Fibroblast of pulmonary artery (primary cell): Measurements from ENCODE around the gene CUBN.
A peak's percentile ranks its signal among the peaks of the same experiment; 100 is the strongest.

Source experiments
- DNase-seq: peaks from one replicate; pipeline ENCODE4 v3.0.0-alpha.2; 2010; ENCODE audit warnings: low read depth
- H3K4me3 ChIP-seq: replicated peaks from 2 replicates; pipeline ENCODE4 v1.5.1; 2011; ENCODE audit warnings: low read depth, mild to moderate bottlenecking, control low read depth, low read length, moderate library complexity
- CTCF ChIP-seq: IDR thresholded peaks from 2 replicates; pipeline ENCODE4 v1.5.1; 2011; ENCODE audit warnings: mild to moderate bottlenecking, control low read depth, low read length, inconsistent platforms; ENCODE audit errors: missing control alignments

Gene CUBN

GRCh38 chr10:16986082-16986405, 143.6 kb downstream of the CUBN start:
- DNase-seq = no peak
- H3K4me3 ChIP-seq = no peak overlapping the region
- no peak for TF ChIP-seq CTCF

GRCh38 chr10:16984242-16984641, 145.4 kb downstream of the CUBN start:
- no peak for TF ChIP-seq CTCF
- no peak for DNase-seq
- H3K4me3 ChIP-seq = no peak overlapping the region

GRCh38 chr10:16976803-16977202, 152.8 kb downstream of the CUBN start:
- no peak for TF ChIP-seq CTCF
- H3K4me3 ChIP-seq = no peak overlapping the region
- DNase-seq = no peak

GRCh38 chr10:16975188-16975587, 154.4 kb downstream of the CUBN start:
- no peak for DNase-seq
- no peak overlapping the region for H3K4me3 ChIP-seq
- no peak for TF ChIP-seq CTCF

- no peak overlapping the region for H3K4me3 ChIP-seq
- peak; percentile 88 for DNase-seq
- no peak for TF ChIP-seq CTCF
These were observed 161.1 kb downstream of the CUBN start for GRCh38 chr10:16968416-16969041.

GRCh38 chr10:16967866-16968415, 161.7 kb downstream of the CUBN start:
- no peak for TF ChIP-seq CTCF
- no peak for DNase-seq
- no peak overlapping the region for H3K4me3 ChIP-seq

GRCh38 chr10:16966991-16967865, 162.4 kb downstream of the CUBN start:
- TF ChIP-seq CTCF = no peak
- DNase-seq = peak; percentile 42
- no peak overlapping the region for H3K4me3 ChIP-seq
